ENCODE measurements around the gene PPIF.

Gene PPIF

DNA sequence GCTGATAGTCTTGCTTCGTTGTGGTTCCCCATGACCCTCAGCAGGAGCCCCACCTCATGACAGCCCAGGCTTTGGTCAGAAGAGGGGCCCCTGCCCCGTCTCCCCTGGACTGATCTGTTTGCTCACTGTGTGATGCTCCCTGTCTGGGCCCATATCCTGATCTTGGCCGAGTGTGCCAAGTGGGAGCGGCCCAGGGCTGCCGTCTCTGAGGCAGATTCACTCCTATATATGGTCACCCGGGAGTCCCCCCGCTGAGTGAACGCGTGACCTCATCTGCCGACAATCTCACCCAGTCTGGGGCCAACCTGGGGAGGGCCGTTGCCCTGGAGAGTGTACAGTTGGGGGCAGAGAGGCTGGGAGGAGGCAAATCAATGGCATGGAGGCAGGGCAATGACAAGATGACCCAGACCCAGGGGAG lies 34.5 kb downstream of the PPIF start:
- DNase-seq (ENCODE audit: low spot score), result peak; percentile 6
- TF ChIP-seq, protein P1, sequence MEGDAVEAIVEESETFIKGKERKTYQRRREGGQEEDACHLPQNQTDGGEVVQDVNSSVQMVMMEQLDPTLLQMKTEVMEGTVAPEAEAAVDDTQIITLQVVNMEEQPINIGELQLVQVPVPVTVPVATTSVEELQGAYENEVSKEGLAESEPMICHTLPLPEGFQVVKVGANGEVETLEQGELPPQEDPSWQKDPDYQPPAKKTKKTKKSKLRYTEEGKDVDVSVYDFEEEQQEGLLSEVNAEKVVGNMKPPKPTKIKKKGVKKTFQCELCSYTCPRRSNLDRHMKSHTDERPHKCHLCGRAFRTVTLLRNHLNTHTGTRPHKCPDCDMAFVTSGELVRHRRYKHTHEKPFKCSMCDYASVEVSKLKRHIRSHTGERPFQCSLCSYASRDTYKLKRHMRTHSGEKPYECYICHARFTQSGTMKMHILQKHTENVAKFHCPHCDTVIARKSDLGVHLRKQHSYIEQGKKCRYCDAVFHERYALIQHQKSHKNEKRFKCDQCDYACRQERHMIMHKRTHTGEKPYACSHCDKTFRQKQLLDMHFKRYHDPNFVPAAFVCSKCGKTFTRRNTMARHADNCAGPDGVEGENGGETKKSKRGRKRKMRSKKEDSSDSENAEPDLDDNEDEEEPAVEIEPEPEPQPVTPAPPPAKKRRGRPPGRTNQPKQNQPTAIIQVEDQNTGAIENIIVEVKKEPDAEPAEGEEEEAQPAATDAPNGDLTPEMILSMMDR (IDR thresholded peaks at IDR 0.05; ENCODE audit: extremely low read depth, missing control alignments), result no peak

DNA sequence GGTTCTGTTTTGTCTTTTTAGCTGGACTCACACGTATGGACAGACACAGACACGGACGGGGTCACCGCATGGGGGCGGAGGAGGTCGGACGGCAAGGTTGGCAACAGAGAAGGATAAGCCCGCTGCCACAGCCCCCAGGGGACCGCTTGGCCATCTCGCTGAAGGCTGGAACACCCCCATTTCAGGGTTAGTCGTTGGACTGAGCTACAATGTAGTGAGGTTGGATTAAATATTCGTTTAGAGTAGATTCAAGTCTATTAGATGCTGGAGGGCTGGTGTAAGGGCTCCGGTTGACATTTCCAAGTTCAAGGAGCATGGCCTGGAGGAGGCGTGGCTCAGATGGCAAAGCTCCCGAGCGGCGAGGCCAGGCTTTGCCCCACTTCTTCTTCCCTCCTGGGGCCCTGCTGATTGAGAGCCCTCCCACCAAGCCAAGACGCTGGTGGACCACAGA lies 35.2 kb downstream of the PPIF start:
- peak; percentile 9 for DNase-seq (ENCODE audit: low spot score)
- TF ChIP-seq, protein P1 (IDR thresholded peaks at IDR 0.05; ENCODE audit: extremely low read depth, missing control alignments), result no peak

DNA sequence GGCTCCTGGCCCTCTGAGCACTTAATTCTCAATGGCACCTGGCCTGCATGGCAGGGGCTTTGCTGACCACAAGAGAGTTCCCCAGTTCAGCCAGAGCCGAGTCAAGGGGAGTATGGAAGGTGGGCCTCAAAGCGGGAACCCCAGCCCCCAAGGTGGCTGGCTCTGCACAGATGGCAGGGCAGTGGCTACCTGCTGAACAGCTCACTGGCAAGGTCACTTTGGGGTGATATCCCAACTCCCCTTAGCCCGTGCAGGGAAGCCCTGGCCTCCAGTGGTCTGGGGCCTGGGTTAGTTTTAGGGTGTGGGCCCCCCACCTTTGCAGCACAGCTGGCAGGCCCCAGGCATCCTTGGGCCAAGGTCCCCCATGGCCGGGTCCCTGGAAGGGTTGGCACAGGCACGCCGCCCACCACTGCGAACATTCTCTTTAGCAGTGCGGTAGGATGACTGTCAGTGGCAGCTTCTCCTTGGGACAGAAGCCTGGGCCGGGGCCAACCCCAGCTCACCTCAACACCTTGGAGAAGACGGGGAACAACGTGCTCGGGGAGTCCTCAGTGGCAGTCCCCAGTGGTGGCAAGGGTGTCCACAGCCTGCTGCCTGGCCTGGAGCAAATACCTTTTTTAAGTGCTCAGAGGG lies 36.8 kb downstream of the PPIF start:
- DNase-seq (ENCODE audit: low spot score), result peak; percentile 6

DNA sequence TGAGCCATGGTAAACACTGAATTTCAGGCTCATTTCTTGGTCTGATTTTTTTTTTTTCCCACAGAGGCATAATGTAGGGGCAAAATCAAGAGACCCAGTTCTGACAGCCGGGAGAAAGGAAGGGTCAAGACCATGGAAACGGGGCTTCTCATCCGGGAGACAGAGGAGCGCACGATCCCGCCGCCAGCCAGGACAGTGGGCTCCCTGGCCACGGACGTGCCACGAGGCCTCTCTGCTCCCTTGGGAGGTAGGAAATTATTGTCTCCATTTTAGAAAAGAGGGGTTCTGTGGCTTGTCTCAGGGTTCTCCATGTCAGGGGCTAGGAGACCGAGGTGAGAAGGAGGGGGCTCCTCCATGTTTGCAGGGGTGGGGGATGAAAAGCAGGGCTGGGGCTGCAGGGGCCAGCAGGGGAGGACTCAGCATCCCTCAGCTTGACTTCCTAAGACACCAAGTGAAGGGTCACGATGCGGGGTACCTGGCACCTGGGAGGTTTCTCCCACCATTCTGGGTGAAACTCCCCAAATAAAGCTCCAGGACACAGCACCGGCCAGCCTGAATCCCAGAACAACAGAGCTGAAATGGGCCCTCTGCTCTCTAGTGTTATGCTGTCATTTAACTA lies 37.6 kb downstream of the PPIF start:
- DNase-seq (ENCODE audit: low spot score), result peak; percentile 7
- TF ChIP-seq, protein P1 (IDR thresholded peaks at IDR 0.05; ENCODE audit: extremely low read depth, missing control alignments), result no peak

More for the DNA sequence above, 36.8 kb downstream of the PPIF start:
- TF ChIP-seq, protein P1 (IDR thresholded peaks at IDR 0.05; ENCODE audit: extremely low read depth, missing control alignments), result no peak

DNA sequence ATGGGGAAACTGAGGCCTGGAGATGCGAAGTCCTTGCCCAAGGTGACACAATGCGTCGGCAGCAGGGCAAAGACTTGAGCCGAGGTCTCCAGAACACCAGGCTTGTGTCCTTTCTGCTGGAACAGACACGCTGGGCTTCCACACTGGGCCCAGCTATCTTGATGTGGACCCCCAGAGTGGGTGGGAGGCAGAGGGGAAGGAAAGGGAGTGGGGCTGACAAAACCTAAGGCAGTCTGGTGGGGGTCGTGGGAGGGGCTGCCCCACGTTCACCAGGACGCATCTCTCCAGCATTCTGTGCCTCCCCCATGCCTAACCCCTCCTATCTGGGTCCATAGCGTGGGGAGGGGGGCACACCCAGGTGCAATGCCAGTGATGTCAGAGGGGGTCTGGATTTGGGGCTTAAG lies 38.1 kb downstream of the PPIF start:
- DNase-seq (ENCODE audit: low spot score), result peak; percentile 2

DNA sequence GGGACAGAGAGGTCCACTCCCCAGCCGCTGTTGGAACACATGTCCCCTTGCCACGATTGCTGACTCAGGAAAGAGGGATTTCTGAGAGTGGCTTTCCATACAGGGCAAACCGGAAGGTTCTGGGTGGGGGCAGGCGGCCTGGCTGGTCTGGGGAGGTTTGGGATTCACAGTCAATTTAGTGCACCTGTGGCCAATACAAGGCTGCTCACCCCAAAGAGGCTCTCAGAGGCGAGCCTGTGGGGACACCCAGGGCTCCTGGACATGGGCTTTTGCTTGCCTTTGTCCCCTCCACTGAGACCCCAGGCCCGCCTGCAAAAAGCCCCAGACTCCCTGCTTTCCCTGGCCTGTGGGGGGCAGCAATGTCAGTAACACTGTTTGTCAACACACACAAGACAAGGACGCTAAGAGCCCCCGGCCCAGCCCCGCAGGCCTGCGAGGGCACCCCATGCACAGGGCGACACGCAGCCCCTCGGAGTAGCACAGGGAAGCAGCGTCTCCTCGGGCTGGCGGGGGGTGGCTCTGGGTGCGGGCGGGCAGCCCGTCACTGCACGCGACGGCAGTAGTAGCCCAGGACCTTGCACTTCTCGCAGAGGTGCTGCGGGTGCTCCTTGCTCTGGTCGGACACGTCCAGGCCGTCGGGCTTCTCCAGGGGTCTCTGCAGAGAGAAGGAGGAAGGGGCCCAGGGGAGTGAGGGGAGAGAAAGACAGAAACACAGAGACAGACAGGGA lies 38.7 kb downstream of the PPIF start:
- peak; percentile 13 for DNase-seq (ENCODE audit: low spot score)
- TF ChIP-seq, protein P1 (IDR thresholded peaks at IDR 0.05; ENCODE audit: extremely low read depth, missing control alignments), result no peak

More for the DNA sequence above, 38.1 kb downstream of the PPIF start:
- TF ChIP-seq, protein P1 (IDR thresholded peaks at IDR 0.05; ENCODE audit: extremely low read depth, missing control alignments), result no peak

Measured in GM20000 (cell line).